ENCODE data around the gene SOD1. TPM values are rescaled to one million over a fixed set of nuclear protein-coding genes. Genes with fewer than 3 reads are reported as not detected.
"Not testable (repeated sequence)": the region's sequence is repeated elsewhere in the genome, so short reads cannot be mapped to it uniquely, and the experiment has no call there.

The SOD1 gene
- total RNA-seq, 1 experiment from 2014 or later: 380 TPM

GRCh38 chr21:31665397-31665796 is 5.9 kb downstream of the SOD1 start:
- Histone ChIP-seq H3K4me1 (ENCODE audit: insufficient read depth, low read length, poor library complexity, severe bottlenecking) (peaks cover 46% of the 10 kb centered on the region), H3K4me3 (ENCODE audit: low read depth, low read length, poor library complexity, severe bottlenecking) (no peak overlapping the region), H3K27me3 (replicated peaks; ENCODE audit: insufficient read depth, low read depth, low read length, poor library complexity) (no peaks in the 10 kb centered on the region), H3K27ac (ENCODE audit: low read depth, low read length, poor library complexity, severe bottlenecking) (no peak overlapping the region), H3K36me3 (ENCODE audit: insufficient read depth, low read length, poor library complexity, severe bottlenecking) (peaks cover 77% of the 10 kb centered on the region), H3K9me3 (ENCODE audit: low read depth, low read length, poor library complexity, severe bottlenecking) (no peaks in the 10 kb centered on the region)
- TF ChIP-seq EZH2 (IDR thresholded peaks at IDR 0.05; ENCODE audit: borderline replicate concordance, low read depth, low read length, poor library complexity, severe bottlenecking) (no peak), CTCF (conservative IDR thresholded peaks at IDR 0.05; ENCODE audit: low read depth, low read length) (no peak)
- POLR2A ChIA-PET (ENCODE audit: low non-redundant PET): no interaction called here
- peak; percentile 21 for DNase-seq (ENCODE audit: low spot score)
- no TSS peak for BruUV-seq (replicated peaks)
- intact Hi-C loops (cut with micrococcal nuclease; ENCODE audit: unreplicated experiment): no loop called here
- CTCF ChIA-PET: no interaction called here

GRCh38 chr21:31665869-31666268 is 6.4 kb downstream of the SOD1 start:
- intact Hi-C loops (cut with micrococcal nuclease; ENCODE audit: unreplicated experiment); CTCF ChIA-PET; H3K27ac ChIP-seq (ENCODE audit: low read depth, low read length, poor library complexity, severe bottlenecking); H3K4me3 ChIP-seq (ENCODE audit: low read depth, low read length, poor library complexity, severe bottlenecking); H3K9me3 ChIP-seq (ENCODE audit: low read depth, low read length, poor library complexity, severe bottlenecking); DNase-seq (ENCODE audit: low spot score); BruUV-seq (replicated peaks); POLR2A ChIA-PET (ENCODE audit: low non-redundant PET); H3K27me3 ChIP-seq (replicated peaks; ENCODE audit: insufficient read depth, low read depth, low read length, poor library complexity): not testable (repeated sequence)
- H3K4me1 ChIP-seq (ENCODE audit: insufficient read depth, low read length, poor library complexity, severe bottlenecking): peaks cover 44% of the 10 kb centered on the region
- H3K36me3 ChIP-seq (ENCODE audit: insufficient read depth, low read length, poor library complexity, severe bottlenecking): peaks cover 77% of the 10 kb centered on the region

GRCh38 chr21:31666445-31667010 is 7.0 kb downstream of the SOD1 start:
- Histone ChIP-seq H3K9me3 (ENCODE audit: low read depth, low read length, poor library complexity, severe bottlenecking) (no peaks in the 10 kb centered on the region), H3K27me3 (replicated peaks; ENCODE audit: insufficient read depth, low read depth, low read length, poor library complexity) (no peaks in the 10 kb centered on the region), H3K4me1 (ENCODE audit: insufficient read depth, low read length, poor library complexity, severe bottlenecking) (peaks cover 37% of the 10 kb centered on the region), H3K4me3 (ENCODE audit: low read depth, low read length, poor library complexity, severe bottlenecking) (no peak overlapping the region), H3K27ac (ENCODE audit: low read depth, low read length, poor library complexity, severe bottlenecking) (peak overlapping the region; percentile 28), H3K36me3 (ENCODE audit: insufficient read depth, low read length, poor library complexity, severe bottlenecking) (peaks cover 77% of the 10 kb centered on the region)
- ChIA-PET POLR2A (ENCODE audit: low non-redundant PET) (no interaction called here), CTCF (no interaction called here)
- no peak for TF ChIP-seq CTCF (conservative IDR thresholded peaks at IDR 0.05; ENCODE audit: low read depth, low read length)
- no peak for TF ChIP-seq EZH2 (IDR thresholded peaks at IDR 0.05; ENCODE audit: borderline replicate concordance, low read depth, low read length, poor library complexity, severe bottlenecking)
- intact Hi-C loops (cut with micrococcal nuclease; ENCODE audit: unreplicated experiment): no loop called here
- BruUV-seq (replicated peaks): no TSS peak
- DNase-seq (ENCODE audit: low spot score): no peak

GRCh38 chr21:31667132-31667531 is 7.6 kb downstream of the SOD1 start:
- TF ChIP-seq EZH2 (IDR thresholded peaks at IDR 0.05; ENCODE audit: borderline replicate concordance, low read depth, low read length, poor library complexity, severe bottlenecking) (no peak), CTCF (conservative IDR thresholded peaks at IDR 0.05; ENCODE audit: low read depth, low read length) (no peak)
- H3K27ac ChIP-seq (ENCODE audit: low read depth, low read length, poor library complexity, severe bottlenecking): peak overlapping the region; percentile 8
- no peaks in the 10 kb centered on the region for H3K9me3 ChIP-seq (ENCODE audit: low read depth, low read length, poor library complexity, severe bottlenecking)
- no peak for DNase-seq (ENCODE audit: low spot score)
- no TSS peak for BruUV-seq (replicated peaks)
- ChIA-PET POLR2A (ENCODE audit: low non-redundant PET) (no interaction called here), CTCF (no interaction called here)
- H3K27me3 ChIP-seq (replicated peaks; ENCODE audit: insufficient read depth, low read depth, low read length, poor library complexity): no peaks in the 10 kb centered on the region
- H3K36me3 ChIP-seq (ENCODE audit: insufficient read depth, low read length, poor library complexity, severe bottlenecking): peaks cover 77% of the 10 kb centered on the region
- peaks cover 31% of the 10 kb centered on the region for H3K4me1 ChIP-seq (ENCODE audit: insufficient read depth, low read length, poor library complexity, severe bottlenecking)
- H3K4me3 ChIP-seq (ENCODE audit: low read depth, low read length, poor library complexity, severe bottlenecking): no peak overlapping the region
- intact Hi-C loops (cut with micrococcal nuclease; ENCODE audit: unreplicated experiment): no loop called here

Measured in A673 (cell line).